Ovary (tissue), 3 donors: ENCODE data around the gene ANGPTL2.

Experiments
- EP300 ChIP-seq: sonication (generic); formaldehyde crosslinking; IDR thresholded peaks from one replicate; pipeline ENCODE4 v1.6.1; 2017; ENCODE audit warnings: antibody characterized with exemption
- POLR2A ChIP-seq: fragments of 450-650 bp; IDR thresholded peaks from one replicate; pipeline ENCODE4 v1.6.1; 2017; ENCODE audit warnings: antibody characterized with exemption, mild to moderate bottlenecking, moderate library complexity
- TF ChIP-seq, protein P1 (sequence below), 3 donors: fragments of 450-650 bp in 2 of 3; fragments of 200-600 bp in 1 of 3; IDR thresholded peaks; one replicate each; pipeline versions ENCODE4 v1.5.1 to v1.8.0; 2016 to 2022; ENCODE audit warnings: antibody characterized with exemption in 3 of 3, mild to moderate bottlenecking in 1 of 3
- donor health status: DM: no; HTN: no; CAD: no.

DNA sequence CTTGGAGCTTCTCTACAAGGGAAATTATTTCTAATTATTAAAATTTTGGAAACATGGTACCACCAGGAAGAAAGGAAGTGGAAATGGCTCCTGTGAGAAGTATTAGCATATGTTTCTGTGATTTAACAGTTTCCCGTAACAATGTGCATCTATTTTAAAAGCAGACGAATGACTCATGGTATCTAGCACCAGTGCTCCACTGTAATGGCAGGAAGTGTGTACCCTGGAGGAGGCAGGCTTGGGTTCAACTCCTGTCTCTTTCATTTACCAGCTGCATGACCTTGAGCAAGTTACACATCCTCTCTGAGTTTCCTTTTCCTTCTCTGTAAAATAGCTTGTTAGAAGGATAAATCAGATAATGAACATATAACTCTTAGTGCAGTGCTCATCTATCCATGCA lies 41.0 kb upstream of the ANGPTL2 start:
- TF ChIP-seq, protein P1, sequence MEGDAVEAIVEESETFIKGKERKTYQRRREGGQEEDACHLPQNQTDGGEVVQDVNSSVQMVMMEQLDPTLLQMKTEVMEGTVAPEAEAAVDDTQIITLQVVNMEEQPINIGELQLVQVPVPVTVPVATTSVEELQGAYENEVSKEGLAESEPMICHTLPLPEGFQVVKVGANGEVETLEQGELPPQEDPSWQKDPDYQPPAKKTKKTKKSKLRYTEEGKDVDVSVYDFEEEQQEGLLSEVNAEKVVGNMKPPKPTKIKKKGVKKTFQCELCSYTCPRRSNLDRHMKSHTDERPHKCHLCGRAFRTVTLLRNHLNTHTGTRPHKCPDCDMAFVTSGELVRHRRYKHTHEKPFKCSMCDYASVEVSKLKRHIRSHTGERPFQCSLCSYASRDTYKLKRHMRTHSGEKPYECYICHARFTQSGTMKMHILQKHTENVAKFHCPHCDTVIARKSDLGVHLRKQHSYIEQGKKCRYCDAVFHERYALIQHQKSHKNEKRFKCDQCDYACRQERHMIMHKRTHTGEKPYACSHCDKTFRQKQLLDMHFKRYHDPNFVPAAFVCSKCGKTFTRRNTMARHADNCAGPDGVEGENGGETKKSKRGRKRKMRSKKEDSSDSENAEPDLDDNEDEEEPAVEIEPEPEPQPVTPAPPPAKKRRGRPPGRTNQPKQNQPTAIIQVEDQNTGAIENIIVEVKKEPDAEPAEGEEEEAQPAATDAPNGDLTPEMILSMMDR (IDR thresholded peaks at IDR 0.05): no peak
- TF ChIP-seq POLR2A (no peak), EP300 (no peak)
